ENCODE measurements around the gene GLOD4.
"Not testable (repeated sequence)": the region's sequence is repeated elsewhere in the genome, so short reads cannot be mapped to it uniquely, and the experiment has no call there.

Gene GLOD4

GRCh38 chr17:785901-786300 is 3.8 kb upstream of the GLOD4 start:
- in situ Hi-C loops (cut with MboI; ENCODE audit: low sequenced_read_pairs) = loop anchor here (25.0 kb wide), 1 partner anchor 201 kb away; the partner anchor contains the start of genes NXN and TIMM22

GRCh38 chr17:784143-784542 is 2.1 kb upstream of the GLOD4 start:
- in situ Hi-C loops (cut with MboI; ENCODE audit: low sequenced_read_pairs) = loop anchor here (25.0 kb wide), 1 partner anchor 203 kb away; the partner anchor contains the start of genes NXN and TIMM22

GRCh38 chr17:778096-778495 is 4.0 kb downstream of the GLOD4 start:
- in situ Hi-C loops (cut with MboI; ENCODE audit: low sequenced_read_pairs) = loop anchor here (25.0 kb wide), 1 partner anchor 209 kb away; the partner anchor contains the start of genes NXN and TIMM22

GRCh38 chr17:774313-774584 is 7.8 kb downstream of the GLOD4 start:
- in situ Hi-C loops (cut with MboI; ENCODE audit: low sequenced_read_pairs) = no loop called here

- in situ Hi-C loops (cut with MboI; ENCODE audit: low sequenced_read_pairs) = no loop called here
Measured at GRCh38 chr17:773467-774312, 8.4 kb downstream of the GLOD4 start.

GRCh38 chr17:773016-773415 is 9.1 kb downstream of the GLOD4 start:
- in situ Hi-C loops (cut with MboI; ENCODE audit: low sequenced_read_pairs) = no loop called here

- in situ Hi-C loops (cut with MboI; ENCODE audit: low sequenced_read_pairs) = no loop called here
Measured at GRCh38 chr17:767076-767475, 15.0 kb downstream of the GLOD4 start.

- in situ Hi-C loops (cut with MboI; ENCODE audit: low sequenced_read_pairs) = no loop called here
Measured at GRCh38 chr17:760371-760770, 21.7 kb downstream of the GLOD4 start.

- in situ Hi-C loops (cut with MboI; ENCODE audit: low sequenced_read_pairs) = no loop called here
Measured at GRCh38 chr17:759964-760363, 22.1 kb downstream of the GLOD4 start.

GRCh38 chr17:756010-756567 is 26.0 kb downstream of the GLOD4 start:
- in situ Hi-C loops (cut with MboI; ENCODE audit: low sequenced_read_pairs) = not testable (repeated sequence)

- in situ Hi-C loops (cut with MboI; ENCODE audit: low sequenced_read_pairs) = not testable (repeated sequence)
Measured at GRCh38 chr17:755319-755961, 26.6 kb downstream of the GLOD4 start.

GRCh38 chr17:753418-753817 is 28.7 kb downstream of the GLOD4 start:
- in situ Hi-C loops (cut with MboI; ENCODE audit: low sequenced_read_pairs) = no loop called here

GRCh38 chr17:752620-753219 is 29.4 kb downstream of the GLOD4 start:
- in situ Hi-C loops (cut with MboI; ENCODE audit: low sequenced_read_pairs) = no loop called here

- in situ Hi-C loops (cut with MboI; ENCODE audit: low sequenced_read_pairs) = no loop called here
Measured at GRCh38 chr17:752002-752619, 30.0 kb downstream of the GLOD4 start, which contains the start of gene GEMIN4. Gene GEMIN4, minus strand, starts transcription at chr17:752264. Its CDS starts 122 bp downstream, at chr17:752142.

GRCh38 chr17:751269-752001 is 30.6 kb downstream of the GLOD4 start:
- in situ Hi-C loops (cut with MboI; ENCODE audit: low sequenced_read_pairs) = no loop called here

GRCh38 chr17:750431-751037 is 31.5 kb downstream of the GLOD4 start:
- in situ Hi-C loops (cut with MboI; ENCODE audit: low sequenced_read_pairs) = no loop called here

- in situ Hi-C loops (cut with MboI; ENCODE audit: low sequenced_read_pairs) = not testable (repeated sequence)
Measured at GRCh38 chr17:749359-749758, 32.7 kb downstream of the GLOD4 start.

GRCh38 chr17:748604-749003 is 33.5 kb downstream of the GLOD4 start:
- in situ Hi-C loops (cut with MboI; ENCODE audit: low sequenced_read_pairs) = not testable (repeated sequence)

- in situ Hi-C loops (cut with MboI; ENCODE audit: low sequenced_read_pairs) = no loop called here
Measured at GRCh38 chr17:746783-747629, 35.1 kb downstream of the GLOD4 start.
